Activated gamma-delta T cell treated with anti-CD3 and anti-CD28 coated beads, Interleukin-2, amount 50 U/mL, for 16 hours (primary cell): ENCODE measurements around the gene KCNAB1.
"Not testable (repeated sequence)": the region's sequence is repeated elsewhere in the genome, so short reads cannot be mapped to it uniquely, and the experiment has no call there.

Source experiments
- DNase-seq: peaks from one replicate; pipeline ENCODE4 v3.0.0-alpha.2; 2020; ENCODE audit warnings: low read depth

KCNAB1 gene

DNA sequence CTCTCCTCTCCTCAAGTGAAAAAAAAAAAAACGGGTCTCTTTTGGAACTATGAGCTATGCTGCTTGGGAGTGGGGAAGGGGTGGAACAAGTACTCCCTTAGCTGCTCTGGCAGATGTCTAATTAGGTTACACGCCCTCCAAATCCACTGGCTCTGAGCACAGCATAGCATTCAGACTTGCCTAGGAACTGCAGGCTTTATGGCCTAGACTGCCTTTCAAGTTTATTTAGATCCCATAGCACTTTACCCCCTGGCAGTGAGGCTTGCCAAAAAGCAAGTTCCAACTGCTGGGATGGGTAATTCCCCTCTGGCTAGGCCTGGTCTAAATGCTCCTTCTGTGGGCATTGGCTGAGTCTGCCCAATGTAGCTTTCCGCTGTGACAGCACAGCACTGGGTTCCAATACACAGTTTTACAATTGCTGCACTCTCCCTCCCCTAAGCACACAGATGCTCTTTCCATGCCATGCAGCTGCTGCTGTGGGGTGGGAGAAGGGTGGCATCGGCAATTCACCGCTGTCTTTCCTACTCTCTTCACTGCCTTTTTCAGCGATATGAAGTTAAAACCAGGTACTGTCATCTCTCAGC, 152.8 kb downstream of the KCNAB1 start:
- no peak for DNase-seq

GRCh38 chr3:156274791-156275190, 154.4 kb downstream of the KCNAB1 start:
- no peak for DNase-seq

DNA sequence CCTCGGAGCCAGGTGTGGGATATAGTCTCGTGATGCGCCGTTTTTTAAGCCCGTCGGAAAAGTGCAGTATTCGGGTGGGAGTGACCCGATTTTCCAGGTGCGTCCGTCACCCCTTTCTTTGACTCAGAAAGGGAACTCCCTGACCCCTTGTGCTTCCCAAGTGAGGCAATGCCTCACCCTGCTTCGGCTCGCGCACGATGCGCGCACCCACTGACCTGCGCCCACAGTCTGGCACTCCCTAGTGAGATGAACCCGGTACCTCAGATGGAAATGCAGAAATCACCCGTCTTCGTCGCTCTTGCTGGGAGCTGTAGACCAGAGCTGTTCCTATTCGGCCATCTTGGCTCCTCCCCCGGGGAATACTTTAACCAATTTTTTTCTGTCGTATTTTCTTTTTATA, 164.3 kb downstream of the KCNAB1 start:
- not testable (repeated sequence) for DNase-seq

DNA sequence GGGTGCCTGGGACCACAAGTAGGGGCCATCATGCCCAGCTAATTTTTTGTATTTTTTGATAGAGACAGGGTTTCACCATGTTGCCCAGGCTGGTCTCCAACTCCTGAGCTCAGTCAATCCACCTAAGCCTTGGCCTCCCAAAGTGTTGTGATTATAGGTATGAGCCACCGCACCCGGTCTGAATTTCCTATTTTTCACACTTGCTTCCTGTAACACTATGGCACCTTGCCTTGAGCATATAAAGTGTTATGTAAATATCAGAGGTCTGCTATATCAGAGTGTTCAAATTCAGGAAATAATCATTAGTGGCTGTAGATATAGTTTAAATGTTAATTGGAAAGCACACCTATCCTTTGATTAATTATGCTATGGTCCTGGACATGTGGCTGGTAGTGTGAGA, 165.2 kb downstream of the KCNAB1 start:
- no peak for DNase-seq

- DNase-seq: no peak
These were observed 170.5 kb downstream of the KCNAB1 start for GRCh38 chr3:156290924-156291271.

- no peak for DNase-seq
These were observed 171.1 kb downstream of the KCNAB1 start for GRCh38 chr3:156291272-156292123.

DNA sequence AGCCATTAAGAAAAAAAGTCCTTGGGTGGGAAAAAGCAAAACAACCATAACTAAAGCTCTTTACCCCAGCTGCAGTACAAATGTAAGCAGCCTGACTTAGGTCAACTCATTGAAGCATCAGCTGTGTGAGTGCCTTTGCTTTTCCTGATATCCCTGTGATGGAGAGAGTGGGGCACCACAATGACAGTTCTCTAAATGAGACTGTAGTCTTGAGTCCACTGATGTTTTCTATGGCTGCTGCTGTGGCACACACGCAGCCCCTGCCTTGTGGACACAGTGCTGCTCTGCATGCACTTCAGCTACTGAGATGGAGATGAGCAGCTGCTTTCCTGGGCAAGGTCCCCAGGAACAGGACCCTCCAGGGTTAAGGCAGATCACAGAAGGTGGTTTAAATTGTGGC, 173.2 kb downstream of the KCNAB1 start:
- no peak for DNase-seq

DNA sequence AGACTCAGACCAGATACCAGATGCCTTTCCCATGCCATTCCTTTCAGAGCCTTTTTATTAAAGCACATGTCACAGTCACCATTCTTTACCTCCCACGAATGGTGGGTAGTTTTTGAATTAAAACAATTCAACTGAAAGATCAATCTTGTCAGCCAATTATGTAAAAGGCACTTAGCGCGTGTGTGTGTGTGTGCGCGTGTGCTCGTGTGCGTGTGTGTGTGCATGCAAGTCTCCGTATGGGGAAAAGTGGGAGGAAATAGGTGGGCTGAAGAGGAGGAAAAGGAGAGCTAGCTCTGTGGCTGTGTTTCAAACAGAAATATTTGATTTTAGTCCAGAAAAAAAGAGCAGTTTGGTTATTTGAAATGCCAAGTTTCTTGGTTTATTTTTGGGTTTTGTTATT, 177.2 kb downstream of the KCNAB1 start:
- DNase-seq: no peak

DNA sequence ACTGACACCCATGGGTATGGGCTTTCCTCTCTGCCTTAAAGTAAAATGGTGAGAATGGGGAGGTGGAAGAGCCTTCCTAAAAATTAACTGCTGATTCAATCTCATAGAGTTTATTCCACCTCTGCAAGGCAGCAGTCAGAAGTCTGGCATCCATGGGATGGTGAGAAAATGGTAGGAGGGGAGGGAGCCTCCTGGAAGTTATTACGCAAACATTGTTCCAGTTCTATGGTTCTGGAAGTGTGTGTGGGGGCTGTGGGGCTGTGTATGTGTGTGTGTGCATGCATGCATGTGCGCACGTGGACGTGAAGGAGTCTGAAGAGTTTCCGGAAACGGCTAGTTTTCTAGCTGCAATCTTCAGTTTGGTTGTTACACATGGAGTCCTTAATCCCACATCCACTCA, 177.6 kb downstream of the KCNAB1 start:
- DNase-seq: no peak

- DNase-seq: no peak
These were observed 178.6 kb downstream of the KCNAB1 start for GRCh38 chr3:156298938-156299337.

- no peak for DNase-seq
These were observed 179.2 kb downstream of the KCNAB1 start for GRCh38 chr3:156299569-156299968.

DNA sequence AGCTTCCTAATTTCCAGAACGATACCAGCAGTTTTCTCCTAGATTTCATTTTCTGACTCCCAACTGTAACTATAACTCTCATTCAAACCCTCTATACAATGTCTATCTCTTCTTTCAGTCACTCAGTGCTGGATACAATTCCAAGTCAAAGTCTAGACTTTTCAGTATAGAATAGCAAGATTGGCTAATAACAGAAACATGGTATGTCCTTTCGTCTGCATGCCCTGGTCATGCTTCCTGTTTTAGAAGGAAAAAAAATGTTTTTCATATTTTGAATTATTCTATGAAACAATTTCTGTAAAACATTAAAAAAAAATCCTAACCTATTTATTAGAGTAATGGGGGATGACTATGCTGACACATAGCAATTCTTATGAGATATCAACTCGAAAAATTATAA, 180.0 kb downstream of the KCNAB1 start:
- no peak for DNase-seq

DNA sequence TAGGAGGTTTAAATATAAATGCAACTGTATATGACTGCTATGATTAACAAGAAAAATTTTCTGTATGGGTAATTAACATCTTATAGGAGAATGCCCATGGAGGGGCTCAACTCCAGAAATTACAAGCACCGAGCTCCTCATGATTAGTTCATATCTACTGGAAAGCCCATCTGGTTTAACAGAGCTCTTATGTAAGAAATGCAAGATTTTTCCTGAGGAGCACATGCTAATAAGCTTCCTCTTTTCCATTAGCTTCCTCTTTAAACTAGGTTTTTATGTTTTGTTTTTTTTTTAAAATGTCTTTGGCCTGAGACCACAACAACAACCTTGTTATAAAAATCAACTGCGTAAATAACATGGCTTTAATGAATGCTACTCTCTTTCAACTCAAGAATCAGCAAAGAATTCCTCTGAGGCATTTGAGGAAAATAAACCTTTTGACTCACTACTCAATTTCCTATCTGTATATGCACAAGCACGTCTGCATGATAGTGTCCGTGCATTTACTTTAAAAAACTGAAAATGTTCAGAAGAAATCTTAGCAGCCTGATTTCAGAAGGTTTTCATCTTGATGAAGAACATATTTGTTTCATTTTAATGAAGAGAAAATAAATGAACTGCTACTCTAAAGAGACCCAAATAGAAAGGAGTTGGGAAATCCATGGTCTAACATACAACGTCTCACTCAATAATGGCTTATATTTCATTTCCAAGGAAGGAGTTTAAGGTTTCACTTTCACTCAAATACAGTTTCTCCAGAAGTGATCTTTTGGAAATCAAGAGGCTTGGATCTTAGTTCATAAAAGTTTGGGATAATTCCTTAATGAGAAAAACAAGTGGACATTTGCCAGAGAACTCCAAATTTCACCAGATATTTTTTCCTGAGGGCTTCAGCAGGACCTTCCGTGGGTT, 180.8 kb downstream of the KCNAB1 start:
- no peak for DNase-seq

DNA sequence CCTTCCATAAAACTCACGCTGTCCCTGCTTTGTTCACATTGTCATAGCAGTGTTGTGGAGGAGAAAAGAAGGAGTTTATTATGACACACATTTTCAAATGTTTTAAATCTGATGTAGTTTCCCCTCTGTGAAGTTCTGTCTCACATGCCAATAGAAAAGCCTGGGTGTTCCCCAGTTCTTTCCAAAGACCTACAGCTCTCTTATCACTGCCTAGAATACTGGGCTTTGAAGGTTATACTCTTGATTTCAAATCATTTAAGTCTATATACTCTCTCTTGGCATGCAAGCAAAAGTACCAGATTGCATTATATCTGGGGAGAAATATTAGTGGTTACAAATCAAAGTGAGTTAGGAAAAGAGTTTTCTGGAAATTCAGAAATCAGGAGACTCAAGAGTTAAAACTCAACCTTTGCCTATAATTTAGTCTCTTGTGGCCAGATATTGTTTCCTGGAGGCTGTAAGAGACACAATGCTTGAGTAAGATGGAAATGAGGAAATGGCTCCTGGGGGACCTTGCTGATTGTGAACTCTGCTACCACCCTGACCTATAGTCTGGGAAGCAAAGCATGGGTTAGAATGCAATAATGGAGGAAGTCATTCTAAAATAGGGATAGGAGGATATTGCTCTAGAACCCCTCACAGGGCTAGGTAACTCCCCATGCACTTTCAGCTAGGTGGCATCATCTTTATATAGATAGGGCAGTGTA, 182.8 kb downstream of the KCNAB1 start:
- no peak for DNase-seq

- no peak for DNase-seq
These were observed 184.0 kb downstream of the KCNAB1 start for GRCh38 chr3:156304406-156304805.

- no peak for DNase-seq
These were observed 185.3 kb downstream of the KCNAB1 start for GRCh38 chr3:156305672-156306071.

DNA sequence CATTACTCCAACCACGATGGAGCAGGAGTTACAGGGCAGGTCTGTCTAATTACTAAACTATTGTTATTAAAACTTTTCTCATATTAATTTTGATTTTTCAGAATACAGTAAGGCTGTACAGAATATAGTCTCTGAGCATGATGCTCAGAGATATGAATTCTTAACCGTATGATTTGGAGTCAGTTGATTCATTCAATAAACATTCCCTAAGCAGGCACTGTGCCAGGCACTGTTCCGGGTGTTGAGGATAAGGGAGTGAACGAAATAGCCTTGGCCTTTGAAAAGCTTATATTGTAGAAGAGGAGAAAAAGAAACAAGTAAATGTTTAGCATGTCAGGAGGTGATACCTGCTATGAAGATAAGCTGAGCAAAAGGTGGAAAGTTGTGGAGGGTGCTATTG, 187.3 kb downstream of the KCNAB1 start:
- DNase-seq: no peak

- no peak for DNase-seq
These were observed 191.1 kb downstream of the KCNAB1 start for GRCh38 chr3:156311431-156311830.

- DNase-seq: no peak
These were observed 191.6 kb downstream of the KCNAB1 start for GRCh38 chr3:156311930-156312329.

DNA sequence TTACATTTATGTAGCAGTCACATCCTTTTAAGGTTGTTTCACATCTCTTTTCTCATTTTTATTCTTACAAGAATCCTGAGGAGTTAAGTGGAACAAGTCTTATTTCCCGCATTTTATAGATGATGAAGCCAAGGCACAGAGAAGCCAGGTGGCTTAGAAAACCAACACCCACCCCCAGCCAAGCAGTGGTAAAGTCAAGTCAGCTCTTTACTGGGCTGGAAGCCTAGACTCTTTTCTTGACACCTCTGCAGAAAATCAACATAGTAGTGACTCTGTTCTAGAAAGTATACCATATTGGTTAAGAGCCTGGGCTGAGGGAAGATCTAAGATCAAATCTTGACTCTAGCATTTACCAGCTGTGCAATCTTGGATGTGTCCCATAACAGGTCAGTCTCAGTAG, 195.7 kb downstream of the KCNAB1 start:
- no peak for DNase-seq

DNA sequence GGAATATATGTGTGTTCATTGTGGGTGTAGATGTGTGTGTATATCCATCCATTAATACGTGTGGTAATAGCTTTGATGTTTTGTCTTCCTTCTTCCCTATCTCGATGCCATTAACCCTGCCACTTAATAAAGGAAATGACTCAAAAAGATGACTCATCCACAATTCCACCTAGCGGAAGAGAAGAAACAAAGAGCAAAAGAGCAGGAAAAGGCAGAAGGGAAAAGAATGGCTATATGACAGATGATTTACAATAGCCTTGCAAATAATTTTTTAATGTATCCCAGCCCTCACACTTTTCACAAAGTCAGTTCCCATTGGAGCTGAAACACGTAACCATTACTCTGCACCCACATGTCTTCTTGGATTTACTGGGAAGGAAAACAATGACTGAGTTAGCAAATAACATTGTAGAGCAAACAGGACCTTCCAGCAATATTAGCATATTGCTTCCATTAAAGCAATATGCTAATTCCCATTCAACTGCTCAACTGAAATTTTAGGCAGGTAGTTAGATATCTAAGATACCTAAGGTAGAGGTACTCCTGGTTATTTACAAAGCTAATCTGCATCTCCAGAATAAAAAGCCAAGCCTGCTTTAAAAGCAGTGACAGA, 197.2 kb downstream of the KCNAB1 start:
- DNase-seq: no peak

GRCh38 chr3:156321945-156322344, 201.6 kb downstream of the KCNAB1 start:
- DNase-seq: no peak
